VCaP (cell line): ENCODE results near the gene KCNIP4.

Experiments used
- H3K27ac ChIP-seq: fragments of 450-650 bp; 2 replicates; pipeline ENCODE4 v1.5.1; 2017
- CTCF ChIP-seq: fragments of 450-650 bp; conservative IDR thresholded peaks from 2 replicates; pipeline ENCODE4 v1.5.1; 2017; ENCODE audit warnings: mild to moderate bottlenecking, moderate library complexity

KCNIP4 gene

DNA sequence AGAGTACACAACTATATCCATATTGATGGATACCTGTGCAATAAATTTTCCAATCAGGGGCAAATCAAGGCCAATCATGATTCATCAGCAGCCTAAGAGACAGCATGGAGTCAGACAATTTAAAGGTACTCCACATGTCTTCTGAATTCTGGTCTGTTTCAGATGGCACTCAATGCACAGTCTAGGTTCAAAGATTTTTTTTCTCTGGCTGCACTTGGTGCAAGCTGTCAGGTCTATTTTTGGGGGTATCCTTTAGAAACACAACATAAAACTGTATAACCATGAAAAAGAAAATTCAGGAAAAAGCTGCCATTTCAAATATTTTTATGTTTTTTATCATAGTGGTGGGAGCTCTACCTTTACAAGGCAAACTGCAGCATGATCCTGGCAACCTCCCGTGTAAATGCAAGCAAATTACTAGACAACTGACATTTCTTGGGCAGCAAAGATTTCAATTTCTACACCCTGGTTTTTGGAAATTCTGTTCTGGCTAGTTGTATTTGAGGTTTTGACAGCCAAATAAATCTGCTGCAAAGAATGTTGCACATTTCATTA lies 310.3 kb downstream of the KCNIP4 start:
- no peak for TF ChIP-seq CTCF
- H3K27ac ChIP-seq = no peak overlapping the region

DNA sequence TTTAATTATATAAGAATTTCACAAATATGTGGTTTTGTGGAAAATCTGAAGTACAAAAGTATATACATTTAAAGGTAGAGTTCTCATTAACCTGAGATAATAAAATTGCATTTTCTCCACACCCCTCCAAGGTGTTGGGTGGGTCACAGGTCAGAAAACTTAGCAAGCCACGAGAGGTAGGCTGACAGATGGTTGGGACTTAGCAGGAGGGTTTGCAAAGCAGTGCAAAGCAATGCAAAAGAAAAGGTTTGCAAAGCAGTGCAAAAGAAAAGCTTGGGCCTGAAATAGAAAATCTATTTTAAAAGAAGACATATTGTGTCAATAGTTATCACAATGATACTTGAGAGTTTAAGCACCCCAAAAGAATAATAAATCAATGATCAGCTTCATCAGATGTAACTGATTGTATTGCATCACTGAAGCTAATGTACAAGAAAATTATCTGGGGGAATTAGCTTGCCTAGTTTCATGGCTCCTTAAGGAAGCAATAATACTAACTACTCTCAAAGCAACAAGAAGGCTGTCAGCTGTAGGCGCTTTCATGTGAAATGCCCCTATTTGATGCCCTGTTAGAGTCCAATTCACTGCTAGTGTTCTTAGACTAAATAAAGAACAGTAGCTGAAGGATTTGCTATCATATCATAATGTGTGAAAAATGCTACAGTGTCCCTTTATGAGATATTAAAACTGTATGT lies 319.5 kb downstream of the KCNIP4 start:
- no peak for TF ChIP-seq CTCF
- H3K27ac ChIP-seq = no peak overlapping the region

DNA sequence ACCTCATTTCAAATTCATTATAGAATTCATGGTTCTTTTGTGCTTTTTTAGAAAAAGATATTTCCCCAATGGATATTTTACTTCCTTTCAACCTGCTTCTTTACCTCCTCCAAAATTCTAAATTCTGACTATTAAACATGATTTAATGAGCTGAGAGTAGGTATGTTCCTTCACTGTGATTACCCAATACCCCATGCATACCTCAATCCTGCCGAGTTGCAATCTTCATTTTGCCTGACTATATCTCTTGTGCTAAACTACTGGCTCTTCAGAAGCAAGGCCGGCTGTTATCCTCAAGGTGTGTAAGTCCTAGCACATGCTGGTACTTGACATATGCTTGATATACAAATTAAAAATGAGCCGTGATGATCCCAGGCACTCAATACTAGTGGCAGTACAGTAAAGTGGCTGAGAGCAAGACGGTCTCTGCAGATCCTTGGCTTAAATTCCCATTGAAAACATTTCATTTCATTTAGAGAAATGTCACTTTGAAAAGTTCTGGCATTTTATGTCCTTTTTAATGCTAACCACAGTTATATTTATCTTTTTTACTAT lies 320.4 kb downstream of the KCNIP4 start:
- TF ChIP-seq CTCF = no peak
- H3K27ac ChIP-seq = no peak overlapping the region

- no peak overlapping the region for H3K27ac ChIP-seq
- TF ChIP-seq CTCF = no peak
Measured at GRCh38 chr4:21625447-21625846, 323.1 kb downstream of the KCNIP4 start.

GRCh38 chr4:21605006-21605405 lies 343.6 kb downstream of the KCNIP4 start:
- no peak for TF ChIP-seq CTCF
- no peak overlapping the region for H3K27ac ChIP-seq

DNA sequence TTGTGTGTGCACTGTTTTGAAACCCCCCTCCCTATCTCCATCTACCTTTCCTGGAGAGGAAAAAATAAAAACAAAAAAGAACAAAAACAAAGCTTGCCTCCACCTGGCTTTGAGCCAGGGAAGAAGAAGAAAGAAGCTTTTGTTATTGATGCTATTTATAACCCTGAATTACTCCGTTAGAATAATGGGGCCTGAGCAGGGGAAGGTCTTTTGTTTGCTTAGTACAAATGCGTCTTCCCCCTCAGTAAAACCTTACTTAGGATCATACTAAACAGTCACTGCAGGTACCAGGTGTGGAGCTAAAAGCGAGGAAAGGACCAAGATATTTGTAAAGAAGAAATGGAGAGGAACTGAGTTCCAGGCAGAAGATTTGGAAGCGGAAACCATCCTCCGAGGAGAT lies 352.1 kb downstream of the KCNIP4 start:
- H3K27ac ChIP-seq = no peak overlapping the region
- no peak for TF ChIP-seq CTCF

- no peak for TF ChIP-seq CTCF
- no peak overlapping the region for H3K27ac ChIP-seq
Measured at GRCh38 chr4:21593671-21594001, 354.9 kb downstream of the KCNIP4 start.
